ENCODE data around the gene TMEM183A. TPM values are rescaled to one million over a fixed set of nuclear protein-coding genes. Genes with fewer than 3 reads are reported as not detected.

TMEM183A gene
- total and polyA plus RNA-seq, 9 of the 15 experiments (the other 6 are each of a cell fraction or from before 2014, with no cell fraction given), result 23.4 to 190 (median 124) TPM

GRCh38 chr1:202998836-202999750 is 8.1 kb upstream of the TMEM183A start:
- no peak overlapping the region for H3K27ac ChIP-seq (ENCODE audit: extremely low read depth, low read depth, low read length)
- peak overlapping the region; percentile 89 for H2AFZ ChIP-seq (ENCODE audit: low read depth, low read length)
- intact Hi-C loops (cut with micrococcal nuclease), result loop anchor here (1.0 to 10.0 kb wide), 6 partner anchors 30 to 254 kb away; partner anchors contain the start of gene PCAT6
- peak overlapping the region; percentile 44 for H3K4me2 ChIP-seq (ENCODE audit: insufficient read depth, low read length)
- no peaks in the 10 kb centered on the region for H3K9me1 ChIP-seq (ENCODE audit: control insufficient read depth, insufficient read depth, low read length)
- DNase-seq (ENCODE audit: extremely low read depth in 1 of 4, low spot score in 3 of 4) (peak; percentile 32 to 86 (median 44)), ATAC-seq (peak; percentile 77), FAIRE-seq (peak; percentile 85)
- ChIA-PET POLR2A (interaction anchor here (0.6 to 1.8 kb wide), 6 partner anchors 8 to 189 kb away, joined by 3 to 10 read pairs (median 6); partner anchors contain the start of genes PCAT6 and TMEM183A), CTCF (ENCODE audit: low intra/inter-chr PET ratio) (interaction anchor here (0.6 to 1.9 kb wide), 5 partner anchors 56 to 248 kb away, joined by 3 to 23 read pairs (median 4); partner anchors contain the start of gene KLHL12)
- no peak overlapping the region for H3K4me3 ChIP-seq
- no TSS peak for BruUV-seq (replicated peaks)
- H4K20me1 ChIP-seq (replicated peaks; ENCODE audit: control insufficient read depth, insufficient read depth, low read length), result no peaks in the 10 kb centered on the region
- no peaks in the 10 kb centered on the region for H3K79me2 ChIP-seq (ENCODE audit: control insufficient read depth, insufficient read depth, low read length)
- peaks cover 6 to 7% of the 10 kb centered on the region in 2 experiments; a peak in 4 of 5 replicates for H3K4me1 ChIP-seq (replicated peaks in 1 of 2; ENCODE audit: control insufficient read depth in 2 of 2, insufficient read depth in 2 of 2, low read length in 2 of 2)
- H3K27me3 ChIP-seq (ENCODE audit: control insufficient read depth in 2 of 2, insufficient read depth in 2 of 2, low read length in 2 of 2), result no peaks in the 10 kb centered on the region
- H3K36me3 ChIP-seq (ENCODE audit: control insufficient read depth, insufficient read depth, low read length), result no peaks in the 10 kb centered on the region
- WGBS (ENCODE audit: insufficient coverage, low coverage, missing lambda C conversion rate), result 33% methylated on average over 14 of the region's 14 CpGs
- in situ Hi-C loops (cut with MboI), result loop anchor here (5.0 to 10.0 kb wide), 2 partner anchors 72 to 244 kb away; partner anchors contain the start of gene KLHL12
- peak overlapping the region in 1 of 2 experiments; percentile 57; a peak in 2 of 4 replicates for H3K9ac ChIP-seq (ENCODE audit: insufficient read depth in 1 of 2, low read depth in 2 of 2, low read length in 2 of 2)
- H3K9me3 ChIP-seq (replicated peaks; ENCODE audit: control insufficient read depth, insufficient read depth, low read depth, low read length), result no peaks in the 10 kb centered on the region
- TF ChIP-seq MTA1 (IDR thresholded peaks at IDR 0.05; ENCODE audit: borderline replicate concordance) (no peak), ZNF707 (CRISPR knock-in tag; conservative IDR thresholded peaks at IDR 0.05) (no peak), BHLHE40 (IDR thresholded peaks at IDR 0.05; ENCODE audit: low read length) (peak; percentile 28; the same call in 1 of the 2 replicates), CEBPG (CRISPR knock-in tag; IDR thresholded peaks at IDR 0.05) (no peak), CEBPG (tag; conservative IDR thresholded peaks at IDR 0.05 in 1 of 2, IDR thresholded peaks at IDR 0.05 in 1 of 2) (no peak), ZNF280A (IDR thresholded peaks at IDR 0.05; ENCODE audit: low read depth, partially characterized antibody) (peak; percentile 20), CREB3 (tag; conservative IDR thresholded peaks at IDR 0.05; ENCODE audit: low read depth) (0 out of 2 replicates have a peak, but pooled peaks have one; percentile 49), REST (IDR thresholded peaks at IDR 0.05; ENCODE audit: borderline replicate concordance) (peak; percentile 86), REST (CRISPR knock-in tag; IDR thresholded peaks at IDR 0.05; ENCODE audit: low read depth) (no peak)
